Stomach (tissue), 9 donors: ENCODE results near the gene FGGY. TPM values are rescaled to one million over a fixed set of nuclear protein-coding genes. Genes with fewer than 3 reads are reported as not detected.

Experiments
- DNase-seq, 2 donors: peaks; one replicate each; pipeline versions ENCODE4 v3.0.0 to v3.0.0-alpha.2; 2013 to 2019
- H3K27ac ChIP-seq, 5 donors: fragments of 200-600 bp in 4 of 5; sonication (generic) in 4 of 5; one replicate each; pipeline ENCODE4 v1.5.1; 2013 to 2019; ENCODE audit warnings: mild to moderate bottlenecking in 1 of 5, moderate library complexity in 1 of 5
- H3K27me3 ChIP-seq, 3 donors: fragments of 200-600 bp; sonication (generic); one replicate each; pipeline ENCODE4 v1.5.1; 2017 to 2019; ENCODE audit warnings: mixed run types in 1 of 3
- H3K36me3 ChIP-seq, 4 donors: fragments of 200-600 bp; sonication (generic); 1 replicate in 3 of 4; 2 replicates in 1 of 4; pipeline ENCODE4 v1.5.1; 2016 to 2019
- H3K4me1 ChIP-seq, 4 donors: fragments of 200-600 bp; sonication (generic); one replicate each; pipeline ENCODE4 v1.5.1; 2016 to 2019
- H3K4me3 ChIP-seq, 4 donors: fragments of 200-600 bp; sonication (generic) in 3 of 4; one replicate each; pipeline ENCODE4 v1.5.1; 2016 to 2019; ENCODE audit warnings: mild to moderate bottlenecking in 1 of 4
- H3K9me3 ChIP-seq, 4 donors: fragments of 200-600 bp; sonication (generic); one replicate each; pipeline ENCODE4 v1.5.1; 2016 to 2019
- CTCF ChIP-seq, 7 experiments: fragments of 450-650 bp in 4 of 7; fragments of 200-600 bp in 3 of 7; sonication (generic) in 3 of 7; IDR thresholded peaks; one replicate each; pipeline ENCODE4 v1.5.1; 2016 to 2019; ENCODE audit warnings: antibody characterized with exemption in 7 of 7, control low read depth in 2 of 7, mild to moderate bottlenecking in 1 of 7
- EP300 ChIP-seq: sonication (generic); formaldehyde crosslinking; IDR thresholded peaks from one replicate; pipeline ENCODE4 v1.6.1; 2017; ENCODE audit warnings: antibody characterized with exemption
- POLR2A ChIP-seq, 4 donors: fragments of 450-650 bp; IDR thresholded peaks; one replicate each; pipeline ENCODE4 v1.6.1; 2016; ENCODE audit warnings: antibody characterized with exemption in 4 of 4, control low read depth in 2 of 4, mild to moderate bottlenecking in 1 of 4, moderate library complexity in 1 of 4
- POLR2AphosphoS5 ChIP-seq, 3 donors: sonication (generic); formaldehyde crosslinking; IDR thresholded peaks; one replicate each; pipeline ENCODE4 v1.6.1; 2016; ENCODE audit warnings: antibody characterized with exemption in 3 of 3
- WGBS, 5 donors: extraction: QIAGEN DNeasy Blood & Tissue Kit in 3 of 5; methylation state at CpG; one replicate each; pipeline versions ENCODE4 v1.1.5 to v1.1.7; 2013 to 2018; 5-methylcytosine and 5-hydroxymethylcytosine counted together
- intact Hi-C: fragments of 100-400 bp; cut with DNase I; formaldehyde crosslinking; loops from one replicate; pipeline ENCODE4 v1.15.1; 2023; ENCODE audit warnings: low total_unique reads
- polyA plus RNA-seq, 3 donors: library from polyadenylated mRNA; stranded (reverse); fragments of 200-250 nt; gene quantifications; one replicate each; pipeline ENCODE4 v1.2.3, GENCODE V29; 2013
- total RNA-seq, 5 donors: library from RNA; depleted of rRNA; stranded (reverse); fragments of >200 nt; gene quantifications; one replicate each; pipeline versions ENCODE4 v1.1.0 to v1.2.3, GENCODE V29; 2014 to 2016
- donor health status: healthy with polysubstance abuse.
- donor health status: Bipolar disorder and iron deficiency.
- donor health status: healthy.

FGGY gene
- total and polyA plus RNA-seq, 8 donors, result 6.2 to 40.6 (median 10.8) TPM

GRCh38 chr1:59751801-59752200 is 454.9 kb downstream of the FGGY start:
- intact Hi-C loops, result no loop called here
- WGBS, 5 donors, result 84 to 92% (median 88%) methylated on average over 2 of the region's 2 CpGs

GRCh38 chr1:59752556-59753414 is 455.9 kb downstream of the FGGY start:
- intact Hi-C loops, result no loop called here
- no peaks in the 10 kb centered on the region for H3K9me3 ChIP-seq
- TF ChIP-seq POLR2A (IDR thresholded peaks at IDR 0.05), result no peak
- no peak for TF ChIP-seq POLR2AphosphoS5 (IDR thresholded peaks at IDR 0.05)
- TF ChIP-seq CTCF (IDR thresholded peaks at IDR 0.05), result no peak
- no peak for TF ChIP-seq EP300
- H3K4me1 ChIP-seq, result peaks cover 5 to 19% (median 12%) of the 10 kb centered on the region in 4 donors
- H3K27me3 ChIP-seq, result no peaks in the 10 kb centered on the region
- 61 to 72% (median 67%) methylated on average over 5 of the region's 5 CpGs for WGBS, 5 donors
- peak overlapping the region in 1 of 5 donors; percentile 3 for H3K27ac ChIP-seq
- H3K36me3 ChIP-seq, result no peaks in the 10 kb centered on the region
- DNase-seq, result peak in 1 of 2 donors; percentile 47
- H3K4me3 ChIP-seq, result no peak overlapping the region

More at GRCh38 chr1:59751801-59752200, 454.9 kb downstream of the FGGY start:
- Histone ChIP-seq H3K4me1 (peaks cover 5 to 29% (median 17%) of the 10 kb centered on the region in 4 donors), H3K27ac (no peak overlapping the region), H3K27me3 (no peaks in the 10 kb centered on the region), H3K36me3 (no peaks in the 10 kb centered on the region), H3K4me3 (no peak overlapping the region), H3K9me3 (no peaks in the 10 kb centered on the region)
- TF ChIP-seq CTCF (IDR thresholded peaks at IDR 0.05) (no peak), POLR2AphosphoS5 (IDR thresholded peaks at IDR 0.05) (no peak), EP300 (no peak), POLR2A (IDR thresholded peaks at IDR 0.05) (no peak)
- DNase-seq, result no peak

- intact Hi-C loops, result no loop called here
- peaks cover 6 to 23% (median 19%) of the 10 kb centered on the region in 4 donors for H3K4me1 ChIP-seq
- H3K9me3 ChIP-seq, result no peaks in the 10 kb centered on the region
- H3K27ac ChIP-seq, result no peak overlapping the region
- no peaks in the 10 kb centered on the region for H3K36me3 ChIP-seq
- WGBS, 5 donors, result 87 to 97% (median 94%) methylated on average over 9 of the region's 9 CpGs
- H3K4me3 ChIP-seq, result no peak overlapping the region
- peak in 1 of 2 donors; percentile 56 for DNase-seq
- H3K27me3 ChIP-seq, result no peaks in the 10 kb centered on the region
- TF ChIP-seq POLR2AphosphoS5 (IDR thresholded peaks at IDR 0.05), result no peak
These were observed 458.3 kb downstream of the FGGY start for GRCh38 chr1:59755069-59755685.

- Histone ChIP-seq H3K27me3 (no peaks in the 10 kb centered on the region), H3K4me1 (peaks cover 0 to 14% (median 12%) of the 10 kb centered on the region in 4 donors), H3K36me3 (no peaks in the 10 kb centered on the region), H3K4me3 (no peak overlapping the region), H3K27ac (no peak overlapping the region), H3K9me3 (no peaks in the 10 kb centered on the region)
- intact Hi-C loops, result no loop called here
- no peak for DNase-seq
- 67 to 87% (median 79%) methylated on average over 4 of the region's 4 CpGs for WGBS, 5 donors
- no peak for TF ChIP-seq POLR2A (IDR thresholded peaks at IDR 0.05)
These were observed 460.4 kb downstream of the FGGY start for GRCh38 chr1:59757197-59757747.

GRCh38 chr1:59759156-59759925 is 462.4 kb downstream of the FGGY start:
- Histone ChIP-seq H3K27me3 (no peaks in the 10 kb centered on the region), H3K4me1 (peaks cover 0 to 14% (median 12%) of the 10 kb centered on the region in 4 donors), H3K36me3 (no peaks in the 10 kb centered on the region), H3K4me3 (peak overlapping the region in 3 of 4 donors; percentile 16 to 30 (median 19)), H3K9me3 (no peaks in the 10 kb centered on the region), H3K27ac (peak overlapping the region; percentile 59 to 79 (median 73))
- intact Hi-C loops, result no loop called here
- WGBS, 5 donors, result 1 to 6% (median 4%) methylated on average over 11 of the region's 11 CpGs
- DNase-seq, result peak; percentile 83 to 94
- TF ChIP-seq CTCF (IDR thresholded peaks at IDR 0.05) (peak in 5 of 7 experiments; percentile 85 to 96 (median 94)), EP300 (no peak), POLR2AphosphoS5 (IDR thresholded peaks at IDR 0.05) (peak; percentile 40 to 84 (median 58)), POLR2A (IDR thresholded peaks at IDR 0.05) (no peak)
